Right lobe of liver (tissue), 6 donors: ENCODE results near the gene MICA. TPM values are rescaled to one million over a fixed set of nuclear protein-coding genes. Genes with fewer than 3 reads are reported as not detected.

Experiments
- ATAC-seq, 4 donors: fragments of 200-7000 bp; cut with Tn5 transposase; one replicate each; pipeline ENCODE4 v1.9.1; 2020; ENCODE audit warnings: mild to moderate bottlenecking in 4 of 4, moderate library complexity in 4 of 4
- DNase-seq, 3 donors: peaks; one replicate each; pipeline ENCODE4 v3.0.0-alpha.2; 2020
- H3K27ac ChIP-seq, 3 donors: fragments of 200-600 bp; one replicate each; pipeline ENCODE4 v1.8.0; 2022
- H3K27me3 ChIP-seq, 2 donors: fragments of 200-600 bp; one replicate each; pipeline ENCODE4 v1.8.0; 2022
- H3K36me3 ChIP-seq, 4 donors: fragments of 200-600 bp; sonication (generic) in 1 of 4; one replicate each; pipeline versions ENCODE4 v1.5.1 to v1.8.0; 2017 to 2022; ENCODE audit warnings: control low read depth in 1 of 4
- H3K4me1 ChIP-seq, 4 donors: fragments of 200-600 bp; sonication (generic) in 1 of 4; one replicate each; pipeline versions ENCODE4 v1.5.1 to v1.8.0; 2017 to 2022; ENCODE audit warnings: control low read depth in 1 of 4
- H3K4me3 ChIP-seq, 3 donors: fragments of 200-600 bp; one replicate each; pipeline ENCODE4 v1.8.0; 2022
- H3K9me3 ChIP-seq, 4 donors: fragments of 200-600 bp; sonication (generic) in 1 of 4; one replicate each; pipeline versions ENCODE4 v1.5.1 to v1.8.0; 2017 to 2022; ENCODE audit warnings: control low read depth in 1 of 4
- CTCF ChIP-seq, 4 donors: fragments of 200-600 bp in 3 of 4; fragments of 450-650 bp in 1 of 4; IDR thresholded peaks; one replicate each; pipeline versions ENCODE4 v1.5.1 to v1.8.0; 2016 to 2022; ENCODE audit warnings: antibody characterized with exemption in 4 of 4, mild to moderate bottlenecking in 2 of 4
- POLR2A ChIP-seq: fragments of 450-650 bp; IDR thresholded peaks from one replicate; pipeline ENCODE4 v1.6.1; 2017; ENCODE audit warnings: antibody characterized with exemption, mild to moderate bottlenecking
- WGBS: methylation state at CpG from one replicate; pipeline ENCODE4 v1.1.6; 2018; ENCODE audit warnings: low coverage, low lambda C conversion rate; ENCODE audit not compliant: insufficient coverage; ENCODE audit errors: missing lambda C conversion rate; 5-methylcytosine and 5-hydroxymethylcytosine counted together
- intact Hi-C, 2 donors: fragments of 100-400 bp; cut with DNase I; formaldehyde crosslinking; loops; one replicate each; pipeline versions ENCODE4 v1.11.2 to v1.14.1; 2022
- long read RNA-seq: library from polyadenylated mRNA; unstranded; transcript quantifications from one replicate; pipeline ENCODE4 v2.0.0, GENCODE V29; 2019
- total RNA-seq, 6 experiments: library from RNA; depleted of rRNA in 2 of 6; stranded (reverse); fragments of >200 nt in 2 of 6; fragmentation: NEBNext Ultra II Directional in 3 of 6; extraction: Animal tissue kit (Norgen Biotek cat#: 25700) in 3 of 6; gene quantifications; one replicate each; pipeline versions ENCODE4 v1.1.0 to v1.2.4, GENCODE V29; 2016 to 2023
- donor health status: DM: no; HTN: yes; CAD: no.
- donor health status: DM: no; HTN: no; CAD: no.
- donor health status: DM: no; HTN: no; CAD: no.
- donor health status: DM: no; HTN: yes; CAD: no.
- donor health status: DM: no; HTN: yes; CAD: no.

The MICA gene
- 10 to 100 TPM in 1 of 6 experiments, 1 to 10 TPM in 5; 2.5 to 10.9 (median 6.1) TPM for total RNA-seq
- long read RNA-seq, partial matches to known transcripts = 2 of 5 reads
- long read RNA-seq, other reads (novel, unspliced or antisense) = 2 of 5 reads

DNA sequence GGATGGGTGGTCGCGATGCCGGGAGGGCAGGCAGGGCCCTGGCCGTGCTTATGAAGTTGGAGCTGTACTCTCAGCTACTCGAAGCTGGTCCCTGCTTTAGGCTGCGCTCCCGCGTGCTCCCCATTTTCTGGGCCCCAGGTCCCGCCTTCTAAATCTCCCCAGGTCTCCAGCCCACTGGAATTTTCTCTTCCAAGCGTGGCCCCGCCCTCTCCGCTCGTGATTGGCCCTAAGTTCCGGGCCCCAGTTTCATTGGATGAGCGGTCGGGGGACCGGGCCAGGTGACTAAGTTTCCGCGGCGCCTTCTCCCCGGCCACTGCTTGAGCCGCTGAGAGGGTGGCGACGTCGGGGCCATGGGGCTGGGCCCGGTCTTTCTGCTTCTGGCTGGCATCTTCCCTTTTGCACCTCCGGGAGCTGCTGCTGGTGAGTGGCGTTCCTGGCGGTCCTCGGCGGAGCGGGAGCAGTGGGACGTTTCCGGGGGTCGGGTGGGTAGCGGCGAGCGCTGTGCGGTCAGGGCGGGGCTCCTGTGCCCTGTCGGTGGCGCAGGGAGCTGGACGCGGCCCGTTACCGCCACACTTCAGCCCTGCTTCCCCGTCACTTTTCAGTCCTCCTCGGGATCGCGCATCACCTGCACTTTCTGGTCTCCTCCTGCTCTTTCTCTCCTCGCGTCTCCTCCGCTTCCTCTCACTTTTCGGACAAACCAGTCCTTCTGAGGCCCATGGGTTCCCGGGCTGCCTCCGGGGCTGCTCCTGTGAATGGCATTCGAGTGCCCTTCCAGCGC is at the start of gene MICA:
TSS of gene MICA (plus strand) at position 313 of the 778 bp plus-strand sequence. CDS start at position 351, 38 bp downstream.
- H3K27me3 ChIP-seq = no peaks in the 10 kb centered on the region
- TF ChIP-seq CTCF (IDR thresholded peaks at IDR 0.05) = peak in 1 of 4 donors; percentile 20
- peak; percentile 58 for TF ChIP-seq POLR2A
- H3K27ac ChIP-seq = peak within 1 kb of the TSS; percentile 58 to 83 (median 64)
- peaks cover 0 to 35% (median 15%) of the 10 kb centered on the region in 4 donors for H3K4me1 ChIP-seq
- H3K4me3 ChIP-seq = peak within 1 kb of the TSS; percentile 62 to 71 (median 63)
- peak; percentile 88 to 93 (median 91) for DNase-seq
- intact Hi-C loops = no loop called here
- WGBS = under 1% methylated on average over 38 of the region's 58 CpGs
- ATAC-seq = peak; percentile 69 to 84 (median 76)
- H3K36me3 ChIP-seq = no peaks in the 10 kb centered on the region
- no peaks in the 10 kb centered on the region for H3K9me3 ChIP-seq

DNA sequence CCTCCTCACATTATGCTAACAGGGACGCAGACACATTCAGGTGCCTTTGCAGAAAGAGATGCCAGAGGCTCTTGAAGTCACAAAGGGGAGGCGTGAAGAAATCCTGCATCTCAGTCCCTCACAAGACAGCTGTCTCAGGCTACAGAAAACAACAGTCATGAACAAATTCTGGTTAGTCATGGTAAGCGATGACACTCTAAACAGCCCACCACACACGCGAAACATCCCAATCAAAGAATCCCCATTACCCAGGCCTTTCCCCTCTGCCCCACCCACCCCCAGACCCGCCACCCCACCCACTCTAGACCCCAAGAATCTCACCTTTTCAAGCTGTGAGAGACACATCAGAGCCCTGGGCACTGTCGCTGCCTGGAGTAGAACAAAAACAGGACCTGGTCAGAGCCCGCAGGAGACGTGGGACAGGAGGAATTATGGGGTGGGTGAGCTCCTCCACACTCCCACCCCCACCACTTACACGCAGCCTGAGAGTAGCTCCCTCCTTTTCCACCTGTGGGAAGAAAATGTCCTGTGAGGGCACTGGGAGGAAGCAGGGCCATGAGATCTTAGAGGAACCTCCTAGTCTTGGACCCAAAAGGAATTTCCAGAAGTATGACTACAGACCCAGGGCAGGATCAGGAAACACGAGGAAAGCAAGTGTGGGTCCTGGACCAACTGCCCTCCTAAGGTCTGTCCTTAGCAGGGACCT is 49.1 kb upstream of the MICA start:
- intact Hi-C loops = loop anchor here in 1 of 2 donors (10.0 kb wide), 1 partner anchor 70 kb away; no protein-coding TSS in a partner anchor
- ATAC-seq (no peak), DNase-seq (peak in 1 of 3 donors; percentile 44)
- H3K4me3 ChIP-seq = no peak overlapping the region
- H3K27ac ChIP-seq = no peak overlapping the region
- no peak for TF ChIP-seq CTCF (IDR thresholded peaks at IDR 0.05)
- no peak for TF ChIP-seq POLR2A
- WGBS = 45% methylated on average over 6 of the region's 11 CpGs
- H3K36me3 ChIP-seq = peaks cover 0 to 2% (median 0%) of the 10 kb centered on the region in 4 donors
- H3K9me3 ChIP-seq = no peaks in the 10 kb centered on the region
- no peaks in the 10 kb centered on the region for H3K27me3 ChIP-seq
- no peaks in the 10 kb centered on the region for H3K4me1 ChIP-seq

- H3K27me3 ChIP-seq = no peaks in the 10 kb centered on the region
- H3K27ac ChIP-seq = no peak overlapping the region
- WGBS = 77% methylated on average over 5 of the region's 11 CpGs
- H3K9me3 ChIP-seq = no peaks in the 10 kb centered on the region
- peaks cover 0 to 2% (median 0%) of the 10 kb centered on the region in 4 donors for H3K36me3 ChIP-seq
- peak overlapping the region in 2 of 3 donors; percentile 32 to 55 for H3K4me3 ChIP-seq
- H3K4me1 ChIP-seq = no peaks in the 10 kb centered on the region
- intact Hi-C loops = loop anchor here in 1 of 2 donors (10.0 kb wide), 1 partner anchor 70 kb away; no protein-coding TSS in a partner anchor
- TF ChIP-seq CTCF (IDR thresholded peaks at IDR 0.05) (no peak), POLR2A (no peak)
- peak in 1 of 3 donors; percentile 52 for DNase-seq
- no peak for ATAC-seq
These were observed 48.4 kb upstream of the MICA start for GRCh38 chr6:31354864-31355582.

DNA sequence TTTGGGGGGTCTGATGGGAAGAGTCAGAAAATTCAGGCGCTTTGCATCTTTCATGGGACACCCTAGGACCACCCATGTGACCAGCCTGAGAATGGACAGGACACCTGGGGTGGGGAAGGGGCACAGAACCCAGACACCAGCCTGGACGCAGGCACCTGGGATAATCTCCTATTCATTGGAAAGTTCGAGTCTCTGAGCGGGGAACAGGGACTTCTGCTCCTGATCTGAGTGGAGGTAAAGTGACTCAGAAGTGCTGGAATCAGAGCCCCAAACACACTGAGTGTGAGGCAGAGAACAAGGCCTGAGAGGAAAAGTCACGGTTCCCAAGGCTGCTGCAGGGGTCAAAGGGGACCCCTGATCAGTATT is 47.8 kb upstream of the MICA start:
- H3K4me1 ChIP-seq = no peaks in the 10 kb centered on the region
- TF ChIP-seq POLR2A (no peak), CTCF (IDR thresholded peaks at IDR 0.05) (no peak)
- no peak for ATAC-seq
- intact Hi-C loops = loop anchor here in 1 of 2 donors (10.0 kb wide), 1 partner anchor 71 kb away; no protein-coding TSS in a partner anchor
- DNase-seq = no peak
- H3K36me3 ChIP-seq = peaks cover 0 to 2% (median 0%) of the 10 kb centered on the region in 4 donors
- H3K9me3 ChIP-seq = no peaks in the 10 kb centered on the region
- WGBS = 67% methylated on average over 1 of the region's 5 CpGs
- no peak overlapping the region for H3K27ac ChIP-seq
- peak overlapping the region; percentile 18 to 55 (median 49) for H3K4me3 ChIP-seq
- no peaks in the 10 kb centered on the region for H3K27me3 ChIP-seq
